ENCODE measurements around the gene TBC1D4.
"Not testable (repeated sequence)": the region's sequence is repeated elsewhere in the genome, so short reads cannot be mapped to it uniquely, and the experiment has no call there.

The TBC1D4 gene

GRCh38 chr13:75271846-75272245 lies 210.1 kb downstream of the TBC1D4 start:
- no peak for DNase-seq (ENCODE audit: low spot score)

DNA sequence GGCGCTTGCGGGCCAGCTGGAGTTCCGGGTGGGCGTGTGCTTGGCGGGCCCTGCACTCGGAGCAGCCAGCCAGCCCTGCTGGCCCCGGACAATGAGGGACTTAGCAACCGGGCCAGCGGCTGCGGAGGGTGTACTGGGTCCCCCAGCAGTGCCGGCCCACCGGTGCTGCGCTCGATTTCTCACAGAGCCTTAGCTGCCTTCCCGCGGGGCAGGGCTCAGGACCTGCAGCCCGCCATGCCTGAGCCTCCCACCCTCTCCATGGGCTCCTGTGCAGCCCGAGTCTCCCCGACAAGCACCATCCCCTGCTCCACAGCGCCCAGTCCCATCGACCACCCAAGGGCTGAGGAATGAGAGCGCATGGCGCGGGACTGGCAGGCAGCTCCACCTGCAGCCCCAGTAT lies 213.5 kb downstream of the TBC1D4 start:
- not testable (repeated sequence) for DNase-seq (ENCODE audit: low spot score)

GRCh38 chr13:75264611-75265010 lies 217.4 kb downstream of the TBC1D4 start:
- no peak for DNase-seq (ENCODE audit: low spot score)

DNA sequence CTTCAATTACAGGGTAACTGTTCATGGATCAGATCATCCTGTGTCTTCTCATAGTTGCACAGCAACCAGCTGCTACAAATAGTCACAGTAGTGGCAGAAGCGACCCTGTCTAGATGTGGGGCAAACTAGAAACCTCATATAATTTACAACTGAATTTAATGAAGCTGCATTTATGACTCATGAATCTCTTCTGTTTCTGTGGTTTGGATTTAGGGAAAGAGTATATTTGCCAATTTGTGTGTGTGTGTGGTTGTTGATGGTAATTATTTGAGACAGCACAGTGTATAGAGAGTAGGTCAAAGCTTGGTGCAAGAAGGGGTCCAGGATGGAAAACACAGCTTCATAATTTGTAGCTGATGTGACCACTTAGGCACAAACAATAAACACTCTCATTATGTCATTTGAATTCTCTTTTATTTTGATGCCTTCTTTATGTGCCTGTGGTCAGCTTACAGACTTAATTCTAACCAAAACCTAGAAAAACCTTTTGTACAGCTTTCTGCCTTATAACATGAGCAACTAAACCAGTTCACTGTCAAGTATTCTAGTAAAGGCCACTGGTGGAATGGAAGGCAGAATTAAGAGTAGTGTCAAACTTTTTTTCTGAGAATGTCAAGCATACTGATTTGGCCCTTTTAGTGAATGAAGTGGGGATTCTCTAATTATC lies 218.1 kb downstream of the TBC1D4 start:
- DNase-seq (ENCODE audit: low spot score) = no peak

- DNase-seq (ENCODE audit: low spot score) = peak; percentile 10
These were observed 223.7 kb downstream of the TBC1D4 start for GRCh38 chr13:75258159-75258782.

DNA sequence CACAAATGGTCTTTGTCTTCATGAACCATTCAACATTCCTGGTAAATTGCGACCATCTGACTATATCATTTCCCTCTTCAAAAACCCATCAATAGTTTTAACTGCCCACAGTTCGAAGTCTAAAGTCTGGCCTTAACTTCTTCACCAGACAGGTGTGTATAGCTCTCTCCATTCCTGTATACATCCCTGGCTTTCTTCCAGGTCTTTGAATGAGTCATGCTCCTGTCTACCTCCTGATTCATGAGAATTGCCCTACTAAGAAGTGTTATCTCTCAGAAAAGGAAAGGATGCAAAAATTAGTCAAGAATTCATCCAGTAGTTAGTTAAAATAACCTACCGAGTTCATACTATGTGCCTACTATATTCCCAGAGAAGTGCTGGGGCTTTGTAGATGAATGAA lies 225.0 kb downstream of the TBC1D4 start:
- DNase-seq (ENCODE audit: low spot score) = no peak

GRCh38 chr13:75255653-75256052 lies 226.3 kb downstream of the TBC1D4 start:
- DNase-seq (ENCODE audit: low spot score) = no peak

DNA sequence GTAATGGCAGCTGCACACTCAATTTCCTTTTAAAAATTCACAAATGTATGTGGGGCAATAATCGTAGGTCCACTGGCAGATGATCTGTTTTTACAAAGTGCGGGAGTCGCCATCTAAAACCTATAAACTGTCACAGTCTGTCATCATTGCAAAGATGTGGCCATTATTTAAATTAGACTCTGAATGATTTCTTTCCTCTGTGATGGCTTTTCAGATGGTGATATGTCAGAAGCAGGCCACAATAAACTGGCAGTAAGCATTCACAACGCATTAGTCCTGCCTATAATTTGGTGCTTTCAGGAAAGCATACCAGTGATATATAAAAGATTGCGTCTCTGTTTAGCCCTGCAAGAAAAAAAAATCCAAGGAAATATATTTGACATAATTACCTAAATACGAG lies 226.8 kb downstream of the TBC1D4 start:
- no peak for DNase-seq (ENCODE audit: low spot score)

- no peak for DNase-seq (ENCODE audit: low spot score)
These were observed 230.8 kb downstream of the TBC1D4 start for GRCh38 chr13:75251188-75251587.

DNA sequence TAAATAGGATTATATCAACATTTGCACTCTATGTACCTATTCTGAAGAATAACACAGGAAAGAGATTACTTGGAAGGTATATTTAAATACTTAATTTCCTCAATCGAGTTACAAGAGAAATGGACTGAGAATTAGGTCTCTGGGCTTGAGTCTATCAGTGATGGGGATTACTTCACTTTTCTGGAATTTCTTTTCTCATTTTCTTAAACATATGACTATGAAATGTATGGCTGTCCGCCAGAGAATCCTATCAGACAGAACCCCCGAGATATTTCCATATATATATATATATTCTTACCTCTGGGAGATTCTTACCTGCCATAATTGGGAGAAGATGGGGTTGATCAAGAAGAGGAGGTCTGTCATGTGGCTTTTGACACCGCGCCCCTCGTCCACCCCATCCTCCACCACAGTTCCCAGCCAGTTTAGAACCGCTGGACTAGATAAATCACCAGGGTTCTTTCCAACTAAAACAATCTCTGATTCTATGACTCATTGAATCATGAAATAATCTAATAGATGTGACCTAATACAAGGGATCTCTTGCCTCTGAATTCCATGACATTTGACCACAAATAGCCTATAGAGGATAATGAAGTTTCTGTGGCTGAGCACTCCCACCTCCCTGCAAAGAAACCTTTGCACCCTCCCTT lies 231.3 kb downstream of the TBC1D4 start:
- peak; percentile 63 for DNase-seq (ENCODE audit: low spot score)

- DNase-seq (ENCODE audit: low spot score) = not testable (repeated sequence)
These were observed 236.4 kb downstream of the TBC1D4 start for GRCh38 chr13:75245578-75245977.

DNA sequence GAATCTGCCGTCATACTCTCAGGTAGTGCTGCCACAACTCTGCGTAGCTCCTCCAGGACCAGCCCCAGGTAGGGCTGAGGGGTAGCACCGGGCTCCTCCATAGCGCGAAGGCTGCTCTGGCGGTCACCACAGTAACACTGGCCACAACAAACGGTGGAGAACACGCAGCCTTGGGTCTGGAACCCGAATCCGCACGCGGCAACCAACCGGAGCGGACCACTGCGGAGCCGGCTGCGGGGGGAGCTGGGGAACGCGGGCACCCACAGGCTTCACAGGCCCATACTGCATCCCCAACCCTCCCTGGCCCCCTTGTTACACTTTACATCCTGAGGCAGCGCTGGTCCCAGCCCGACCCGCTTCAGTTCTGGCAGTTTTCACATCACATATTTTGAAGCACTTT lies 241.7 kb downstream of the TBC1D4 start:
- DNase-seq (ENCODE audit: low spot score) = not testable (repeated sequence)

GRCh38 chr13:75236774-75237173 lies 245.2 kb downstream of the TBC1D4 start:
- DNase-seq (ENCODE audit: low spot score) = no peak
